ENCODE data around the gene SIGLEC11.

The SIGLEC11 gene

GRCh38 chr19:49911381-49912145, 49.4 kb downstream of the SIGLEC11 start:
- H3K27ac ChIP-seq = no peak overlapping the region
- no peak for DNase-seq (ENCODE audit: low read depth, low spot score)

GRCh38 chr19:49910179-49910578, 50.8 kb downstream of the SIGLEC11 start:
- DNase-seq (ENCODE audit: low read depth, low spot score) = no peak
- H3K27ac ChIP-seq = no peak overlapping the region

GRCh38 chr19:49908480-49909420, 52.2 kb downstream of the SIGLEC11 start:
- no peak overlapping the region for H3K27ac ChIP-seq
- DNase-seq (ENCODE audit: low read depth, low spot score) = no peak

- no peak overlapping the region for H3K27ac ChIP-seq
- no peak for DNase-seq (ENCODE audit: low read depth, low spot score)
Observed at GRCh38 chr19:49907745-49908446, 53.1 kb downstream of the SIGLEC11 start.

- no peak for DNase-seq (ENCODE audit: low read depth, low spot score)
- H3K27ac ChIP-seq = no peak overlapping the region
Observed at GRCh38 chr19:49906879-49907564, 54.0 kb downstream of the SIGLEC11 start.

- H3K27ac ChIP-seq = no peak overlapping the region
- DNase-seq (ENCODE audit: low read depth, low spot score) = no peak
Observed at GRCh38 chr19:49904136-49904535, 56.8 kb downstream of the SIGLEC11 start.
